Right atrium auricular region (tissue), 2 donors: ENCODE results near the gene CTNNB1. TPM values are rescaled to one million over a fixed set of nuclear protein-coding genes. Genes with fewer than 3 reads are reported as not detected.

Experiments used
- DNase-seq: peaks from one replicate; pipeline ENCODE4 v3.0.0-alpha.2; 2019; ENCODE audit warnings: low spot score
- H3K27ac ChIP-seq, 2 donors: fragments of 200-600 bp; sonication (generic); 1 replicate in 1 of 2; 2 replicates in 1 of 2; pipeline ENCODE4 v1.5.1; 2016 to 2019
- H3K27me3 ChIP-seq, 2 donors: fragments of 200-600 bp; sonication (generic); one replicate each; pipeline versions ENCODE4 v1.5.1 to v1.6.0; 2017 to 2019
- H3K36me3 ChIP-seq: fragments of 200-600 bp; sonication (generic); one replicate; pipeline ENCODE4 v1.5.1; 2016
- H3K4me1 ChIP-seq, 2 donors: fragments of 200-600 bp; sonication (generic); one replicate each; pipeline versions ENCODE4 v1.5.1 to v1.6.0; 2017 to 2019
- H3K4me3 ChIP-seq, 2 donors: fragments of 200-600 bp; sonication (generic); 1 replicate in 1 of 2; 2 replicates in 1 of 2; pipeline ENCODE4 v1.5.1; 2017 to 2019; ENCODE audit warnings: mild to moderate bottlenecking in 1 of 2, moderate library complexity in 1 of 2
- H3K9me3 ChIP-seq, 2 donors: fragments of 200-600 bp; sonication (generic); one replicate each; pipeline ENCODE4 v1.5.1; 2019
- CTCF ChIP-seq, 2 donors: fragments of 200-600 bp; sonication (generic); IDR thresholded peaks; one replicate each; pipeline ENCODE4 v1.5.1; 2019; ENCODE audit warnings: antibody characterized with exemption in 2 of 2
- total RNA-seq, 2 donors: library from RNA; depleted of rRNA; stranded (reverse); fragments of >200 nt; gene quantifications; one replicate each; pipeline ENCODE4 v1.1.0, GENCODE V29; 2016

The CTNNB1 gene
- total RNA-seq, 2 donors from 2014 or later: 156 to 261 TPM

GRCh38 chr3:41248525-41248924, 49.2 kb downstream of the CTNNB1 start:
- Histone ChIP-seq H3K9me3 (no peaks in the 10 kb centered on the region), H3K4me3 (no peak overlapping the region), H3K4me1 (peaks cover 0 to 23% of the 10 kb centered on the region in 2 donors), H3K36me3 (peaks cover 11% of the 10 kb centered on the region), H3K27me3 (no peaks in the 10 kb centered on the region), H3K27ac (no peak overlapping the region)
- no peak for TF ChIP-seq CTCF (IDR thresholded peaks at IDR 0.05)
- DNase-seq: no peak

DNA sequence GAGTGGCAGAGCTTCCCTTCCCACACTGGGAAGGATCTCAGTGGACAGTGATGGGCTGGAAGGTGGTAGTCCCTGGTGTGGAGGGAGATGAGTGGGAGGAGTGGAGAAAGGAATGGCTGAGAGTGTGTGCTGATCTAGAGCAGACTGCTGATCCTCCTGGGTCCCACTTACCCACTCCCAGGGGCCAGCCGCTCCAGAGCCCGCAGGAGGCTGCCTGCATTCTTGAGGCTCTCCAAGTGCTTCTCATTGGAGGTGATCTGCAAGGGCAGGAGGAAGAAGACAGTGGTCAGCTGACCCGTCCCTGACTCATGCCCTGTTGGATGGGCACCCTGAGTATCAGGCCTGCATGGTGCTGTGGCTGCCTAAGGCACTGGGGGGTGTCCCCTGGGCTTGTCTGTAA, 50.0 kb downstream of the CTNNB1 start:
- no peak overlapping the region for H3K4me3 ChIP-seq
- H3K4me1 ChIP-seq: peaks cover 0 to 23% of the 10 kb centered on the region in 2 donors
- no peak overlapping the region for H3K27ac ChIP-seq
- peaks cover 11% of the 10 kb centered on the region for H3K36me3 ChIP-seq
- no peaks in the 10 kb centered on the region for H3K27me3 ChIP-seq
- no peak for DNase-seq
- no peaks in the 10 kb centered on the region for H3K9me3 ChIP-seq
- no peak for TF ChIP-seq CTCF (IDR thresholded peaks at IDR 0.05)

DNA sequence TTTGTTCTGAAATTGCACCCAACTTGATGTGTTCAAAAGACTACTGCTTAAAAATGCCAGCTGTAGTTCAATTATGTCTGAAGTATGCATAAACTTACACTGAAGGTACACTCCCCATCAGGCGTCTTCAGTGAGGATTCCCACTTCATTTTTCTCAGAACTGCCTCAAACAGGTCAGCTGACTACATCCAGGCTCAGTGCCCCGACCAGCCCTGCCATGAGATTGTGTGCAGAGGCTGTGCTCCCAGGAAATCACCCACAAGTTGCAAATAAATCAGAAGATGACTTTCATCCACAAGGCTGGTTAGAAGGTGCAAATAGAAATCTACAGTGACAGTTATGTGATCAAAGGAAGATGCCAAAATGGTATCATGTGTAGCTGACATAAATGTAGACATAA, 51.5 kb downstream of the CTNNB1 start:
- Histone ChIP-seq H3K27ac (no peak overlapping the region), H3K36me3 (no peaks in the 10 kb centered on the region), H3K27me3 (no peaks in the 10 kb centered on the region), H3K4me1 (peaks cover 0 to 23% of the 10 kb centered on the region in 2 donors), H3K4me3 (no peak overlapping the region), H3K9me3 (no peaks in the 10 kb centered on the region)
- no peak for TF ChIP-seq CTCF (IDR thresholded peaks at IDR 0.05)
- no peak for DNase-seq

GRCh38 chr3:41251593-41251992, 52.3 kb downstream of the CTNNB1 start:
- Histone ChIP-seq H3K4me1 (peaks cover 0 to 20% of the 10 kb centered on the region in 2 donors), H3K36me3 (no peaks in the 10 kb centered on the region), H3K27ac (no peak overlapping the region), H3K9me3 (no peaks in the 10 kb centered on the region), H3K27me3 (no peaks in the 10 kb centered on the region), H3K4me3 (no peak overlapping the region)
- no peak for DNase-seq
- TF ChIP-seq CTCF (IDR thresholded peaks at IDR 0.05): no peak

GRCh38 chr3:41258239-41258800, 59.0 kb downstream of the CTNNB1 start:
- no peaks in the 10 kb centered on the region for H3K27me3 ChIP-seq
- no peaks in the 10 kb centered on the region for H3K9me3 ChIP-seq
- no peaks in the 10 kb centered on the region for H3K4me1 ChIP-seq
- H3K27ac ChIP-seq: no peak overlapping the region
- no peak overlapping the region for H3K4me3 ChIP-seq
- TF ChIP-seq CTCF (IDR thresholded peaks at IDR 0.05): no peak
- DNase-seq: no peak
- no peaks in the 10 kb centered on the region for H3K36me3 ChIP-seq

- Histone ChIP-seq H3K27ac (no peak overlapping the region), H3K9me3 (no peaks in the 10 kb centered on the region), H3K27me3 (no peaks in the 10 kb centered on the region), H3K36me3 (no peaks in the 10 kb centered on the region), H3K4me3 (no peak overlapping the region), H3K4me1 (no peaks in the 10 kb centered on the region)
- no peak for TF ChIP-seq CTCF (IDR thresholded peaks at IDR 0.05)
- DNase-seq: no peak
These were observed 60.3 kb downstream of the CTNNB1 start for GRCh38 chr3:41259449-41260062.
